SK-MEL-5 (cell line): ENCODE data around the gene FUT2. TPM values are rescaled to one million over a fixed set of nuclear protein-coding genes. Genes with fewer than 3 reads are reported as not detected.

Experiments
- DNase-seq: peaks from one replicate; pipeline ENCODE4 v3.0.0-alpha.2; 2016; ENCODE audit warnings: low read depth, low spot score
- in situ Hi-C: cut with HindIII; loops from 2 replicates; pipeline ENCODE4 v1.10.0; 2016; ENCODE audit warnings: low sequenced_read_pairs, high pct_unique_total_duplicates, low pct_unique_long_range_greater_than_20kb
- total RNA-seq: library from RNA; depleted of rRNA; stranded (reverse); fragments of >200 nt; shearing (Covaris generic); gene quantifications from 2 replicates; pipeline ENCODE4 v1.2.3, GENCODE V29; 2014; rRNA removed

The FUT2 gene
- total RNA-seq, 1 experiment from 2014 or later = not detected

- in situ Hi-C loops = no loop called here
- DNase-seq = no peak
These were observed 59.4 kb downstream of the FUT2 start, which contains the start of gene FGF21 for GRCh38 chr19:48755084-48755641. FGF21 (plus strand) TSS chr19:48755524; CDS start chr19:48756237, 713 bp downstream.

Other genes with a start within 250 kb of the FUT2 start
- 43.7 and 44.4 TPM in 2 replicates for gene GRWD1, start 250.0 kb upstream of the FUT2 start, total RNA-seq
- gene KCNJ14, start 240.4 kb upstream of the FUT2 start, total RNA-seq = 0.58 and 0.64 TPM in 2 replicates
- gene CYTH2, start 226.6 kb upstream of the FUT2 start, total RNA-seq = 39.5 and 41.0 TPM in 2 replicates
- not detected in 2 replicates for gene LMTK3, start 184.1 kb upstream of the FUT2 start, total RNA-seq
- gene SULT2B1, start 143.8 kb upstream of the FUT2 start, total RNA-seq = 0.27 and 0.34 TPM in 2 replicates
- gene SPACA4, start 89.2 kb upstream of the FUT2 start, total RNA-seq = not detected in 2 replicates
- gene FAM83E, start 80.9 kb upstream of the FUT2 start, total RNA-seq = 0.34 TPM in 1 of 2 replicates, not detected in the other
- 1,626 and 1,782 TPM in 2 replicates for gene RPL18, start 76.8 kb upstream of the FUT2 start, total RNA-seq
- 4.8 and 7.3 TPM in 2 replicates for gene SPHK2, start 76.5 kb upstream of the FUT2 start, total RNA-seq
- gene DBP, start 58.6 kb upstream of the FUT2 start, total RNA-seq = 19.9 and 21.3 TPM in 2 replicates
- 5.1 and 7.1 TPM in 2 replicates for gene CA11, start 49.8 kb upstream of the FUT2 start, total RNA-seq
- 0.05 TPM in 1 of 2 replicates, not detected in the other for gene NTN5, start 23.0 kb upstream of the FUT2 start, total RNA-seq
- gene MAMSTR, start 23.8 kb downstream of the FUT2 start, total RNA-seq = 0.35 and 0.50 TPM in 2 replicates
- gene RASIP1, start 44.6 kb downstream of the FUT2 start, total RNA-seq = 0.71 and 1.2 TPM in 2 replicates
- not detected in 2 replicates for gene IZUMO1, start 50.9 kb downstream of the FUT2 start, total RNA-seq
- 0.11 and 0.16 TPM in 2 replicates for gene FUT1, start 56.7 kb downstream of the FUT2 start, total RNA-seq
- gene FGF21, start 59.6 kb downstream of the FUT2 start, total RNA-seq = not detected in 2 replicates
- gene BCAT2, start 115.1 kb downstream of the FUT2 start, total RNA-seq = 12.5 and 14.4 TPM in 2 replicates
- gene HSD17B14, start 140.5 kb downstream of the FUT2 start, total RNA-seq = 53.9 and 58.9 TPM in 2 replicates
- 3.0 and 3.1 TPM in 2 replicates for gene PLEKHA4, start 172.6 kb downstream of the FUT2 start, total RNA-seq
- gene PPP1R15A, start 176.4 kb downstream of the FUT2 start, total RNA-seq = 26.3 and 30.2 TPM in 2 replicates
- gene TULP2, start 202.8 kb downstream of the FUT2 start, total RNA-seq = not detected in 2 replicates
- gene NUCB1, start 204.3 kb downstream of the FUT2 start, total RNA-seq = 164 and 168 TPM in 2 replicates
- gene DHDH, start 237.7 kb downstream of the FUT2 start, total RNA-seq = 0.24 and 0.45 TPM in 2 replicates